Measurements from ENCODE around the gene CDH13.

GRCh38 chr16:83270640-83271039, 643.9 kb downstream of the CDH13 start:
- TF ChIP-seq CTCF (IDR thresholded peaks at IDR 0.05; ENCODE audit: insufficient read depth, low read length) = no peak
- TF ChIP-seq GABPA (IDR thresholded peaks at IDR 0.05; ENCODE audit: low read depth) = no peak
